Superior temporal gyrus (tissue), 1 donor: ENCODE measurements around the gene UCMA.

Source experiments
- DNase-seq: peaks from one replicate; pipeline ENCODE4 v3.0.0-alpha.2; 2016; ENCODE audit errors: extremely low spot score

UCMA gene

DNA sequence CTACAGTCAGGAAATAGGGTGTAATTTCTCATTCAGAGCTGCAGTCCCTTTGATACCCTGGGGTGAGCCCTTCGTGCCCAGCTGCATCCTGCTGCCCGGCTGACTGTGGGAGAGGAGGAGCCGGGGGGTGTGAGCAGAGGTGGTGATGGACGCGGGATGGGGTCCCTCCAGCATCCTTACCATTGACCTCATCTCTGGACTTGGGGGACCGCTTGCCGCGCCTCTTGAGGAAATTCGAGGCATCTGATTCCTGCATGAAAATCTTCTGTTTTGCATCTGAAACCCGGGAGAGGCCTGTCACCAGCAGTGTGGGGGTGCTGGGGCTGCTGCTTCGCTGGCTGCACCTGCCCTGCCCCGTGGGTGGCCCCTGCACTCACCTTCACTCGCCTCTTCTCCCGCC is 816 bp downstream of the UCMA start:
- DNase-seq: no peak

DNA sequence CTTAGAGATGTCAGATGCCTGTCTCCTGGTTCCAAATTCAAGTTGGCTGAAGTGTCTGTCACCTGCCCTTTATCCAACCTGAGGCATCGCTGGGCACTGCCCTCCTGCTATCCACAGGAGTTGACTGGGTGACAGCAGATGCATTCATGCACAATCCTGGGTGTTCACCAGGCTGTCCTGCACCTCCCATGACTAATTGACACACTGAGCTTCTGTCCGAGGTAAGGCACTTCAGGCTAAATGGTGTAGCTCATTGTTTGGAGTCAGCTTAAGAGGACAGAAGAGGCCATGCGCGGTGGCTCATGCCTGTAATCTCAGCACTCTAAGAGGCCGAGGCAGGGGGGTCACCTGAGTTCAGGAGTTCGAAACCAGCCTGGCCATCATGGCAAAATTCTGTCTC is 2.4 kb downstream of the UCMA start:
- DNase-seq: no peak

DNA sequence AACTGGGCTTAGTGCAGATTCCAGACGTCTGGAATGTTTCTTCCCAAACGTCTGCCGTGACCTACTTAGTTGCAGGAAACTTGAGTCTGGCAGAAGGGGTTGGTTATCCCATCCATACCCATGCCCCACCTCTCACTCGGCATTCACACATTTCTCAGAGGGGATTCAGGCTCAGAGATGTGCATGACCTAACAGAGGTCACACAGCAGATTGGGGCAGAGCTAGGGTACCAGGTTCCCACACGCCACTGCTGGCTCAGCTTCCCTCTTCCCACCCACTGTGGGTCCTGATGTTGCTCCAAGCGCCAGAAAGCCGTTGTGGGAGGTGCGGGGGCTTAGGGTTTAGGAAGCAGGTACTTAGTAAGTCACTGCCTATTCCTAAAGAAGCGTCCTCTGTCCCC is 3.0 kb downstream of the UCMA start:
- no peak for DNase-seq

DNA sequence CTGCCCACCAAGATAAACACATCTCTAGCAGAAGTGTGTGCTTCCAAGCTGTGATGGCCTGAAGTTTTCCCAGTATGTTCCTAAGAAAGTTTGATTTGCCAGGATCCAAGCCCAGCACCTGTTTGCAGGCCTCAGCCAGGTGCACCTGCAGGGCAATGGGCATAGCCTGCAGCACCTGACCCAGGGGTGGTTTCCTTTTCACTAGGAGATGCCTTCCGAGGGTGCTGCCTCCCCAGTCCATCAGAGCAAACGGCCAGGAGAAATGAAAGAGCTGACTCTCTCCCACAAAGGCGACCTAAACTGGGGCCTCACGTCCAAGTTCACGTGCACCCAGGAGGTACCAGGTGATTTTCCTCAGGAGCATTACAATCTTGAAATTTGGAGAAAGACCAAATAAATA is 7.1 kb downstream of the UCMA start:
- no peak for DNase-seq

DNA sequence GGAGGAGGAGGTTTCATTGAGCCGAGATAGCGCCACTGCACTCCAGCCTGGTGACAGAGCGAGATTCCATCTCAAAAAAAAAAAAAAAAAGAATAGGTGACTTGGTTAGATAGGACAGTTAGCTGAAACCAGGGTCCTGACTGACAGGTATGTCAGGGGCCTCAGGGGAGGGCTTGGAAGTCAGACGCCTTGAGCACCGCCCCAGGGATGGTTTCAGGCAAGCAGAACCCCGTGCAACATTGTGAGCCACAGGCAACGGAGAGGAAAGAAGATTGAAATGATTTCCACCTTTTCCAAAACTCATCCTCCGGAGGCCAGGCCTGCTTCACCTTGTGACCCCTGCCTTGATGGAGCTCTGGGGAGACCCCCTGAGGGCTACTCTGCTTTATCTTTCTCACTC is 8.6 kb downstream of the UCMA start:
- DNase-seq: no peak

DNA sequence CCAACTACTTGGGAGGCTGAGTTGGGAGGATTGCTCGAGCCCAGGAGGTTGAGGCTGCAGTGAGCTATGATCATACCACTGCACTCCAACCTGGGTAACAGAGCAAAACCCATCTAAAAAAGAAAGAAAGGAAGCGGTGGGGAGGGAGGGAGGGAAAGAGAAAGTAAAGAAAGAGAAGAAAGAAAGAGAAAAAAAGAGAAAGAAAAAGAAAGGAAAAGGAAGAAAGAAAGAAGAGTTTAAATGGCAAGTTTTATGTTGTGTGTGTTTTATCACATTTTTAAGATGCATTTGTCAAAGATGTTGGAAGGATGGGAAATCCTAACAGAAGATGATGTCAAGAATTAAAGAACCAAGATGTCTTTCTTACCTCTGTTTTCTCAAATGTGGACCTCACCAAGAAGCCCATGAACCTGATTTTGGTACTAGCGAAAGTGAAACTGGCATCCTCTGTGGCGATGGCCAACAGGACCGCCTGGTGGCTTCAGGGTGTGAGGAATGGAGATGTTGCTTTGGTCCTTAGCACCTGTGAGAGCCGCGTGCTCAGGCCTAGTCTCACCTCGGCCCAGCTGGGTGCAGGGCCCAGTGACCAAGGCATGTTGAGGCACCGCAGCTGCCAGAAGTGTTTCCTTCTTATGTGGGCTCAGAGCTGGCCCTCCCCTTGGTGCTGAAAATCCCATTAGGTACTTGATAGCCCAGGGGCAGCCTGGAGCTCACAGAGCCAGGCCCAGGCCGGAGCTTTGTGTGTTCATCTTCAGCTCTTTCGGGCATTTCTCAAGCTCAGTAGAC is 9.8 kb downstream of the UCMA start:
- no peak for DNase-seq

DNA sequence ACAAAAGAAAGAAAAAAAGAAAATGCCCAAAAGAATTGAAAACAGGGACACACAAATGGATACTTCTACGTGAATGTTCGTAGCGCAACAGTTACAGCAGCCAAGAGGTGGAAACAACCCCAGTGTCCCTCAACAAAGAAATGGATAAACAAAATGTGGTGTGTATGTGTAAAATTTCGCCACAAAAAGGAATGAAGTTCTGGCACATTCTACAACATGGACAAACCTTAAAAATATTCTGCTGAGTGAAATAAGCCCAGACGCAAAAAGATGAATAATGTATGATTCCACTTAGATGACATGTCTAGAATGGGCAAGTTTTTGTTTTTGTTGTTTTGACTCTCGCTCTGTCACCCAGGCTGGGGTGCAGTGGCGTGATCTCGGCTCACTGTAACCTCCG is 10.9 kb downstream of the UCMA start:
- DNase-seq: no peak

DNA sequence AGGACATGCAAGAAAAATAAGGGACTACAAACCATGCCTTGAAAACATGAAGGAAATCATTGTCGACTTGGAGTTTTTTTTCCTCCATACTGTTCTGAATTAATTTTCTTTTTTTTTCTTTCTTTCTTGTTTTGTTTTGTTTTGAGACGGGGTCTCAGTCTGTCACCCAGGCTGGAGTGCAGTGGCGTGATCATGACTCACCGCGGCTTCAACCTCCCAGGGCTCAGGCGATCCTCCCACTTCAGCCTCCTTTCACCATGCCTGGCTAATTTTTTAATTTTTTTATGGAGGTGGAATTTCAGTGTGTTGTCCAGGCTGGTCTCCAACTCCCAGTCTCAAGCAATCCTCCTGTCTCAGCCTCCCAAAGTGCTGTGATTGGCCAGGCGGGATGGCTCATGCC is 11.6 kb downstream of the UCMA start:
- no peak for DNase-seq

DNA sequence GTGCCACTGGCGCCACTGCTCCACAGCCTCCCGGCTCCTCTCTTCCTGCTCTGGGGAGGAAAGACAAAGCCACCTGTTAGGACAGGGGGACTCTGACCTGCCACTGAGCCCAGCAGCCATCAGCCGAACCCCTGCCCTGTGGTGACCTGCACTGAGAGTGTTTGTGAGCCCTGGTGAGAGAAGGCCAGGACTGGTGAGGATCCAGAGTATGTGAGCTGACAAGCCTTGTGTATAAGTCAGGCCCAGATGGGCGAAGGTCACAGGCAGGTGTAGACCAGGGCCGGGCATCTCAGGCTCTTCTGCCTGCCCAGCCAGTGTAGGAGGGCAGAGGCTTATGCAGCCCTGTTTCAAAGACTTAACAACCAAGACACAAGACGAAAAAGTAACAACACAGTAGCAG is 12.0 kb downstream of the UCMA start:
- DNase-seq: no peak

DNA sequence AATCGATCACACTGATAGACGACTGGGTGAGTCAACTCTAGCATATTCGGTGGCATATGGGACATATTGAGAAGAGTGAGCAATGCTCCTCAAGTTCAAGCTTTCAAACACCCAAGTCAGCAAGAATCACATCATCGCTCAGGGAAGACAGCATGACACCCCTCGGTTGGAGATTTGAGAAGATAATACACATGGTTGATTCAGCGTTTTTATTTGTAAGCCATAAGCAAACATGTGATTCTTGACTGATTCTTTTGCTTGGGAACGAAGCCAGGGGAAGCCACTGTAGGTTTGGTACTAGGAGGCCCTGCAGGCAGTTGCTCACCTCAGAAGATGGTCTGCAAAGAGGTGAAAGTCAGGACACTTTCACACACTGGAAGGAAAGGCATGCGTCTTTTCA is 12.6 kb downstream of the UCMA start:
- DNase-seq: no peak

DNA sequence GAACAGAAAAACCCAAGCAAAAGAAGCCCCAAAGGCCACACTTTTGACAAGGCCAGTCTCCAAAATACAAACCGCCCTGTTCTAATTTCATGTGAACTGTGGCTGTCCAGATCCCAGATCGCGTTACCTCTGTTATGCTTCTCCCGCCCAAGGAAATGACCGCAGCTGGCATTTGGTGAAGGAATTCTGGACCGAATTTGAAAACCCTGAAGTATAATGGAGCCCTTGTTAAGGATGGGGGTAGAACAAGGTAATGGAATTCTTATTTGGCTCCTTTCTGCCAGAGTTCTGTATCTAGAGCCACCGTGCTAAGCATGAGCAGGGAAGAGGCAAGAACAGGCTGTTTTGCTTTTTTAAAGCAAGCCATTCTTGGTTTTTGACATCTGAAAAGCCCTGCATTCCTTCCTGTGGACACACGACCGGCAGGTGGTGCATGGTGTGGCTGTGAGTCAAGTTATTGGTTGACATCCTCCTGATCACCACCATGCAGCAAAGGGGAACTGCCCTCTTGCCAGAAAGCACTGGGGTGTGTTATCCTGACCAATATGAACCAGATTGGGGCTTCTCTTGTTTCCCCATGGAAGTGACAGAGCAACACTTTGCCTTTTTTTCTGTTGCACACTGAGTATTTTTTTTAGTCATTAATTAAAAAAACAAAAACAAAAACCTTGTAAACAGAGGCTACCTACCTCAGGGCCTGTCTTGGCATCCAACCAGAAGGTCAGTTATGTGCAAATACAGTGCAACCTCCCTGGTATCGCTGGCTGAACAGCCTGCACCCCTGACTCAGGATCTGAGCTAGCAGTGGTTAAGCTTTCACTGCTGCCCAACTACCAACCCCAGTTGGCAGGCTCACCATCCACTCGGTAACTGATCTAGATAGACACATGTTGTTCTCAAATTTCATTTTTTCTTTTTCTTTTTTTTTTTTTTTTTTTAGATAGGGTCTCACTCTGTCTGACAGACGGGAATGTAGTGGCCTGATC is 14.2 kb downstream of the UCMA start:
- DNase-seq: no peak

DNA sequence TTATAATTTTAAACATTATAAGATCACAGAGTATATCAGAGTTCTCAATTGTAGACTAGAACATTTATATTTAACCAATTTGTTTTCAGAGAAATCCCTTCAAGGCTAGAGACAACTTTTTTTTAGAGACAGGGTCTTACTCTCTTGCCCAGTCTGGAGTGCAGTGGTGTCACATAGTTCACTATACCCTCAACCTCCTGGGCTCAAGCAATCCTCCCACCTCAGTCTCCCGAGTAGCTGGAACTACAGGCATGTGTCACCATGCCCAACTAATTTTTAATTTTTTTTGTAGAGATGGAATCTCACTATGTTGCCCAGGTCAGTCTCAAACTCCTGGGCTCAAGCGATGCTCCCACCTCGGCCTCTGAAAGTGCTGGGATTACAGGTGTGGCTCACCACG is 15.3 kb downstream of the UCMA start:
- no peak for DNase-seq

DNA sequence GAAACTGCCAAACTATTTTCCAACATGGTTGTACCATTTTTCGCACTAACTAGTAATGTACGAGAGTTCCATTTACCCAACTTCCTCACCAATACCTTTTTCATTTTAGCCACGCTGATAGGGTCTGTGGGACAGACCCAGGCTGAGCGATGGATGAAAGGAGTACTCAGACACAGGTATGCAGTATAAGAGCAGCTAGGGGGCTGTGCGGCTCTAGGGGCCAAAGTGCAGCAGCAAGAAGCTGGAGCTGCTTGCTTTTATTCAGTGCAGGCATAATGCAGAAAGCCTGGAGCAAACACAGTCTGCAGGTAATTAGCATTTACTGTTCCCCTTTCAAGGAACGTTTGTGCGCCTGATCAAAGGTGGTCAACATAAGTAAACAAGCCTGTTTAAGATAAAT is 21.0 kb downstream of the UCMA start:
- no peak for DNase-seq

DNA sequence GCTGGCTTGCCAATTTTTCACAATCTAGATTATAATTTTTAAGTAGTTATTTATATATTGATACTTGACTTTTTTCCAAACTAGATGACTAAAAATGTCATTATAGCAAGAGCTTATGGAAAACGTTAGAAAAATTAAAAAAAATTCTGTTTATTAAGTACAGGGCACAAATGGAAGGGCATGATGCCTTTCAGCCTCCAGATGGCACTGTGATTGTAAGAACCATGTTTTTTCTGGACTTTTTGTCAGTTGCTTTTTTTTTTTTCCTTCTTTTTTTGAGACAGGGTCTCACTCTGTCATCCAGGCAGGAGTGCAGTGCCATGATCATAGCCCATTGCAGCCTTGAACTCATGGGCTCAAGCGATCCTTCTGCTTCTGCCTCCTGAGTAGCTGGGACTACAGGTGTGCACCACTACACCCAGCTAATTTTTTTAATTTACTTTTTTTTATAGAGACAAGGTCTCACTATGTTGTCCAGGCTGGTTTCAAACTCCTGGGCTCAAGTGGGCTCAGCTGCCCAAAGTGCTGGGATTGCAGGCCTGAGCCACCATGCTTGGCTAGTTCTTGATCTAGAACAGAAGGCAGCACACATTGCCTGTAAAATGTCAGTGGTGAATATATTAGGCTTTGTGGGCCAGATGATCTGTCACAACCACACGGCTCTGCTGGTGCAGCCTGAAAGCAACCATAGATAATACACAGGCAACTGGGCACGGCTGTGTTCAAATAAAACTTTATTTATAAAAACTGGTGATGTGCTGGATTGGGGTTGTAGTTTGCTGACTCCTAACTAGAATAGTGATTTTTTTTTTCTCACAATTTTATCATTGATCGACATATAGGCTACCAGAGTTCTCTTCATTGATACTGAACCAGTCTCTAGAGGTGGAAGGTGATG is 27.4 kb downstream of the UCMA start:
- DNase-seq: peak; percentile 40

DNA sequence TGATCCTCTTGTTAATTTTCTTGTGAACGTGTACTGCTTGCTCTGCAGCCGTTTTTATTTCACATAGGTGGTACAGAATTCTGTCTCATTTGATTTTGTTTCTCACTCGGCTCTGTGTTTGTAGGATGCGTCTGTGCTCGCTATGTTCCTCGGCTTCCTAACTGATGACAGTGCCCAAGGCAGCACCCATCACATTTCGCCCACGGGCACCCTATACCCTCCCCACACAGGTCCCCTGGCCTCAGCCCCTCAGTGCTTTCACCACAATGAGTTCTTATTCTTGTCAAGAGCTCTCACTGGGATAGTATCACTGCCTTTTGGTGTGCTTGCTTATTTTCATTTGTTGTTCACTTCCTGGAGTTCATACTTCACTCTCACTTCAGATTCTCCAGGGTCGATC is 28.1 kb downstream of the UCMA start:
- no peak for DNase-seq

DNA sequence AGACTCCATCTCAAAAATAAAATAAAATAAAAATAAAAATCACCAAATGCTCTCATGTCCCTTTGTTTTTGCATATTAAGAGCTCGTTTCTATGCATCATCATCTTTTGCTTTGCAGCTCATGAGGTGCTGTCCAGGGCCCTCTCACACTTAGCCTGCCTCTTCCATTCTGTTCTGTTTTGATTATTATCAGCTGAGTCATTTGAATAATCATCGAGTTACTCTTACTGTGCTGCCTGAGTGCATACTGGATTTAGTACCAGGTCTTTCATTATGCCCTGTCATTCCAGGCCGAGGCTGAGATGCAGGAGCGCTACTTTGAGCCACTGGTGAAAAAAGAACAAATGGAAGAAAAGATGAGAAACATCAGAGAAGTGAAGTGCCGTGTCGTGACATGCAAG is 33.0 kb downstream of the UCMA start:
- no peak for DNase-seq

DNA sequence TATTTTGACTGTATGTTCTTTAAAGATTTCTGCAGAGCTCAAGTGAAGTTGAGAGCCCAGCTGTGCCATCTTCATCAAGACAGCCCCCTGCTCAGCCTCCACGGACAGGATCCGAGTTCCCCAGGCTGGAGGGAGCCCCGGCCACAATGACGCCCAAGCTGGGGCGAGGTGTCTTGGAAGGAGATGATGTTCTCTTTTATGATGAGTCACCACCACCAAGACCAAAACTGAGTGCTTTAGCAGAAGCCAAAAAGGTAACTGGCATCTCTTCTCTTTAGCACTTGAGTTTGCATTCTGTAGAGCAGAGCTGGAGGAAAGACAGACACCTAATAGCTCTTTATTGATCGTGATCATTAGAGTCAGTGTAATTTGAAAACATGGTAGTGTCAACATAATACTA is 39.2 kb downstream of the UCMA start:
- no peak for DNase-seq

DNA sequence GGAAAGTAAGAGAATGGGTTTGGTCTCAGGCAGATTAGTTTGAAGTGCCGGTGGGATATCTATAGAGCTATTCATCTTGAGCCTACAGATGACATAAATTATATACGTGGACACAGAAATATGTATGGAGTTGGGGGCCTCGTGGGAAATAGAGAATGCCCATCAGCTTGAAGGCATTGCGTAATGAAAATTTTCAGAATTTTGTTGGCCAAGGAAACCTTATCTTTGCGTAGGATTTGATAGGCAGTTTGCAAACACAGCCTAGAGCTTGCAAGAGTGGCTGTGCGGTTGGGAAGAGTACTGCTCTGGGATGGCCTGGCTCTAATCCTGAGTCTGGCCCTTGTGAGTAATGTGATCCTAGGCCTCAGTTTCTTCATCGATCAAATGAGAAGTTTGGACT is 40.5 kb downstream of the UCMA start:
- DNase-seq: no peak

DNA sequence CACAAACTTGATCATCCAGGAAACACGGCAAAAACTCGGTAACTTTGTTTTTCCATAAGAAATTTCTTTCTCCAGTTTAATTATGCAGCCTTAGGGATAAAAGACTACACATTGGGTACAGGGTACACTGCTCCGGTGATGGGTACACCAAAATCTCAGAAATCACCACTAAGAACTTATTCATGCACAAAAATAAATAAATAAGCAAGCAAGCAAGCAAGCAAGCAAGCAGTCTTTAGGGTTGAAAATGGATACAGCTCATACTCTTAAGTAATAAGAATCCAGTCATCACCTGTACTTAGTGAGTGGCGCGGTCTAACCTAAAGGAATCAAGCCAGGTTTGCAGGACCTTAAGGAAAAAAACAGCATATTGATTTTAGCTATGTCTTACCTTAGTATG is 42.8 kb downstream of the UCMA start:
- no peak for DNase-seq

DNA sequence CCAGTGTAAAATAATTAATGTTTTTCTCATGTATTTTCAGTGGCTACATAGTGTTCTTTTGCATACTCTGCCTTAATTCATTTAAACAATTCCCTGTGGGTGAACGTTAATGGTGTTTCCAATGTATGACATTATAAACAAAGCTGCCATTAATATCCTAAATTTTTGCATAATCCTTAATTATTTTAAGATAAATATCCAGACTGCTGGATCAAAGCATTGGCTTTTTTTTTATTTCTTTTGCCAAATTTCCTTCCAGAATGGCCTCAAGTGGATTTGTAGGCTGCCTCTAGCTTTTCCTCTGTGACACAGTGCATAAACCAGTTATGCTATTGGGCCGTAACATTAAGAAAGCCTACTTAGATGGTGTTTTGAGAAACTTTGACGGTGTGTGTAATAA is 43.4 kb downstream of the UCMA start:
- no peak for DNase-seq

DNA sequence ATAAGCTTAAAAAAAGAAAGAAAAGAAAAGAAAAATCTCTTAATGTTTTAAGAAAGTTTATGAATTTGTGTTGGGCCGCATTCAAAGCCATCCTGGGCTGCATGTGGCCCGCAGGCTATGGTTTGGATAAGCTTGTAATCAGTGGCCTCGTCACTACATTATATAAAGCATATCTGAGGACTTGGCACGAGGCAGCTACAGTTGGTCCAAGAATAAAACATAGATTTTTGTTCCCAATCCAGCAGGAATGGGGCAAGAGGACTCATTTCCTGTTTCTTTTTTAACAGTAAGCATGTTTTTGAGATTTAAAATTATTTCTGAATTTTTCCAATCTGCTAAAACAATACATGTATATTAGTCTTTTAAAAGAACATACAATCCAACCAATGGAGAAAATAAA is 44.2 kb downstream of the UCMA start:
- DNase-seq: no peak

DNA sequence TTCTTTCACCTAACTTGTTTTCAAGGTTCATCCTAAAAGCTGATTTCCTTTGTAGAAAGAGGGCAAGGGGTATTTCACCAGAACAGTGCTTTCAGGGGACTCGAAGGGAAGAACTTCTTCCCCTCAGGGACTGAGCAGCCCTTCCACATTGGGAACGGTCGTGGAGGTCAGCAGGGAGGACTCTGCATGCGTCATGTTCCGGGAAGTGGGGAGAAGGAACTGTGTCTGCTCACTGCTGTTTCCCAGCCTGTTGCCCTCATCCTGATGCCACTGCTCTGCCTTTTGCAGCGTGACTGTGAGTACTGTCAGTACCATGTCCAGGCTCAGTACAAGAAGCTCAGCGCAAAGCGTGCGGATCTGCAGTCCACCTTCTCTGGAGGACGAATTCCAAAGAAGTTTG is 45.6 kb downstream of the UCMA start:
- no peak for DNase-seq
